ENCODE results near the gene FMN1. TPM values are rescaled to one million over a fixed set of nuclear protein-coding genes. Genes with fewer than 3 reads are reported as not detected.
A peak's percentile ranks its signal among the peaks of the same experiment; 100 is the strongest.

FMN1 gene
- total and polyA plus RNA-seq, 2 experiments from 2014 or later: 0.53 to 1.8 TPM

GRCh38 chr15:33160581-33161165, 33.8 kb downstream of the FMN1 start:
- no peak for TF ChIP-seq CTCF (IDR thresholded peaks at IDR 0.05; ENCODE audit: low read depth, low read length)
- peak in 1 of 2 donors; percentile 33 for DNase-seq (ENCODE audit: low read depth in 1 of 2, low spot score in 1 of 2)
- Histone ChIP-seq H3K4me3 (no peak overlapping the region), H3K27me3 (no peaks in the 10 kb centered on the region), H3K9me3 (ENCODE audit: low read depth) (no peaks in the 10 kb centered on the region), H3K36me3 (no peaks in the 10 kb centered on the region), H3K27ac (peak overlapping the region; percentile 41), H3K4me1 (ENCODE audit: low read depth) (peaks cover 6% of the 10 kb centered on the region)

- Histone ChIP-seq H3K27me3 (no peaks in the 10 kb centered on the region), H3K27ac (no peak overlapping the region), H3K4me3 (no peak overlapping the region), H3K9me3 (ENCODE audit: low read depth) (no peaks in the 10 kb centered on the region), H3K4me1 (ENCODE audit: low read depth) (peaks cover 6% of the 10 kb centered on the region), H3K36me3 (no peaks in the 10 kb centered on the region)
- DNase-seq (ENCODE audit: low read depth in 1 of 2, low spot score in 1 of 2): no peak
- TF ChIP-seq CTCF (IDR thresholded peaks at IDR 0.05; ENCODE audit: low read depth, low read length): no peak
Measured at GRCh38 chr15:33159726-33160453, 34.6 kb downstream of the FMN1 start.

DNA sequence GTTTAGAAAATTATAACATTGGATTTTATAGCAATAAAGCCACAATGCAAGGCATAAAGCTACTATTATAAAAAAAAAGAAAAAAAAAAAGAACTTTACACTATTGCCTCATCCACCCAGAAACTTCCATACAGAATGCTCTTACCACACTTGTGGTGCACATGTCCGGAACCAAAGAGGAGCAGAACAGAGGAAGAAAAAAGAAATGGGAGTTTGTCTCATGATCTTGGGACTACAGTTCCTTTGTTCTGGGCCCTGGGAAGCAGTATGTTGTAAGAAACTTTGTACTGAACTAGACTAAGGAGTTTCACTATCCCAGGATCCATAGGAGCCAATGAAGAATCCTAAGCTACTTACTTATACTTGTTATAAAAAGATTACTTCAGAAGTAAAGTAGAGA, 36.1 kb downstream of the FMN1 start:
- Histone ChIP-seq H3K27ac (no peak overlapping the region), H3K36me3 (no peaks in the 10 kb centered on the region), H3K4me1 (ENCODE audit: low read depth) (peaks cover 6% of the 10 kb centered on the region), H3K9me3 (ENCODE audit: low read depth) (no peaks in the 10 kb centered on the region), H3K27me3 (no peaks in the 10 kb centered on the region), H3K4me3 (no peak overlapping the region)
- no peak for TF ChIP-seq CTCF (IDR thresholded peaks at IDR 0.05; ENCODE audit: low read depth, low read length)
- DNase-seq (ENCODE audit: low read depth in 1 of 2, low spot score in 1 of 2): no peak

DNA sequence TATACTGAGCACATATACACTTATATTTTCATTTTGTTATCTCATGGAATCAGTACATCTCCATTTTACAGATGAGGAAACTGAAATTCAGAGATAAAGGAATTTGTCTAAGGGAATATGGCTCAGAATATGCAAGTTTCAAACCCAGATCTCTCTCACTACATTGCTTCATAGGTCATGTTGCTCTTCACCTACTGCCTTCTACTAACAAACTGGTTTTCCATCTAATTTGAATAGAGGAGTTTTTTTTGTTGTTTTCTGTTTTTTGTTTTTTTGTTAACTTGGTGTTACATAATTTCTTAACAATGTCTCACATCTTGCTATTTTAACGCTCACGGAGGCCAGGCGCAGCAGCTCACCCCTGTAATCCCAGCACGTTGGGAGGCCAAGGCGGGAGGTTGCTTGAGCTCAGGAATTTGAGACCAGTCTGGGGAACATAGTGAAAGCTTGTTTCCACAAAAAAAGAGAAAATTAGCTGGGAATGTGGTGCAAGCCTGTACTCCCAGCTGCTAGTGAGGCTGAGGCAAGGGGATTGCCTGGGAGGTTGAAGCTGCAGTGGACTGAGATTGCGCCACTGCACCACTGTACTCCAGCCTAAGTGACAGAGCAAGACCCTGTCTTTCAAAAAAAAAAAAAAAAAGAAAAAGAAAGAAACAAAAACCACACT, 37.0 kb downstream of the FMN1 start:
- Histone ChIP-seq H3K9me3 (ENCODE audit: low read depth) (no peaks in the 10 kb centered on the region), H3K36me3 (no peaks in the 10 kb centered on the region), H3K4me3 (no peak overlapping the region), H3K4me1 (ENCODE audit: low read depth) (peaks cover 6% of the 10 kb centered on the region), H3K27ac (no peak overlapping the region), H3K27me3 (no peaks in the 10 kb centered on the region)
- DNase-seq (ENCODE audit: low read depth in 1 of 2, low spot score in 1 of 2): no peak
- no peak for TF ChIP-seq CTCF (IDR thresholded peaks at IDR 0.05; ENCODE audit: low read depth, low read length)

DNA sequence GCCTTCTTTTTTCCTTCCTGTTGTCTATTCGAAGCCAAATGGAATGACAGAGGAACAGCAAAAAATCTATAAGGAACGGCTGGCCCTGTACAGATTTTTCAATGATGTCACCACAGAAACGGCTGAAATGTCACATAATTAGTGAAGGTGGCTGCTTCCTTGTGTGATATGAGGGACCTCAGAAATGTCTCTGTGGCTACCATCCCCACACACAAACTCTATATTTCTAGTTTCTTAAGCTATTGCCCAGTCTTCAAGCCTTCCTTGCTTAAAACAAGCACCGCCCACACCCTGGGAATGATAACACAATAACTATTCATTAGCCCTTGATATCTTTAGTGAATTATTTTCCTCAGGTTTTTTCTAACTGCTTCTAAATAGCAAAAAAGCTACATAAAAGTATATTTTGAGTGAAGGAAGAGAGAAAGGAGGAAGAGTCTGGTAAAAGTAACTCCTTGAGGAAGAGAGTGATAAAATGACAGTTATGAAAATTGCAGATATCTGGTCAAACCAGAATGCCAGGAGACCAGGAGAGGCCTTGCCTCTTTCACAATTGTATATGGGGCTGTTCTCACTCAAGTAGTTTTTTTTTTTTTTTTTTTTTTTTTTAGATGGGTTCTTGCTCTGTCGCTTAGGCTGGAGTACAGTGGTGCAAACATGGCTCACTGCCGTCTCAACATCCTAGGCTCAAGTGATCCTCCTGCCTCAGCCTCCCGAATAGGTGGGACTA, 38.7 kb downstream of the FMN1 start:
- H3K36me3 ChIP-seq: no peaks in the 10 kb centered on the region
- no peaks in the 10 kb centered on the region for H3K27me3 ChIP-seq
- peaks cover 12% of the 10 kb centered on the region for H3K4me1 ChIP-seq (ENCODE audit: low read depth)
- no peak overlapping the region for H3K4me3 ChIP-seq
- no peak for TF ChIP-seq CTCF (IDR thresholded peaks at IDR 0.05; ENCODE audit: low read depth, low read length)
- H3K27ac ChIP-seq: no peak overlapping the region
- DNase-seq (ENCODE audit: low read depth in 1 of 2, low spot score in 1 of 2): no peak
- no peaks in the 10 kb centered on the region for H3K9me3 ChIP-seq (ENCODE audit: low read depth)

Measured in cardiac muscle cell (in vitro differentiated cells and primary cell).